HG03575 (cell line): ENCODE data around the gene AFAP1L1.
A peak's percentile ranks its signal among the peaks of the same experiment; 100 is the strongest.

Experiments used
- ATAC-seq: cut with Tn5 transposase; IDR thresholded peaks from one replicate; pipeline ENCODE4 v1.9.1; 2021; ENCODE audit not compliant: unreplicated experiment, insufficient number of reproducible peaks, low FRiP score; ENCODE audit errors: extremely low read depth

AFAP1L1 gene

GRCh38 chr5:149304195-149305078 is 32.8 kb downstream of the AFAP1L1 start:
- ATAC-seq, result no peak

- no peak for ATAC-seq
Observed at GRCh38 chr5:149309354-149309753, 37.7 kb downstream of the AFAP1L1 start.

GRCh38 chr5:149310488-149310887 is 38.8 kb downstream of the AFAP1L1 start:
- no peak for ATAC-seq

GRCh38 chr5:149310947-149311658 is 39.4 kb downstream of the AFAP1L1 start:
- ATAC-seq, result no peak

- no peak for ATAC-seq
Observed at GRCh38 chr5:149313151-149313841, 41.6 kb downstream of the AFAP1L1 start.

GRCh38 chr5:149314571-149315111 is 43.0 kb downstream of the AFAP1L1 start:
- no peak for ATAC-seq

- ATAC-seq, result no peak
Observed at GRCh38 chr5:149315753-149316152, 44.1 kb downstream of the AFAP1L1 start.

- peak; percentile 52 for ATAC-seq
Observed at GRCh38 chr5:149317281-149318048, 45.8 kb downstream of the AFAP1L1 start.

- no peak for ATAC-seq
Observed at GRCh38 chr5:149319174-149319573, 47.5 kb downstream of the AFAP1L1 start.

- no peak for ATAC-seq
Observed at GRCh38 chr5:149320791-149321330, 49.2 kb downstream of the AFAP1L1 start.

GRCh38 chr5:149322518-149322917 is 50.9 kb downstream of the AFAP1L1 start:
- no peak for ATAC-seq

- no peak for ATAC-seq
Observed at GRCh38 chr5:149323210-149323609, 51.6 kb downstream of the AFAP1L1 start.

- no peak for ATAC-seq
Observed at GRCh38 chr5:149323621-149324205, 52.1 kb downstream of the AFAP1L1 start.

- no peak for ATAC-seq
Observed at GRCh38 chr5:149324641-149325040, 53.0 kb downstream of the AFAP1L1 start.

- no peak for ATAC-seq
Observed at GRCh38 chr5:149325166-149325735, 53.6 kb downstream of the AFAP1L1 start.

GRCh38 chr5:149325894-149326293 is 54.2 kb downstream of the AFAP1L1 start:
- no peak for ATAC-seq

- no peak for ATAC-seq
Observed at GRCh38 chr5:149326611-149327010, 55.0 kb downstream of the AFAP1L1 start.

- ATAC-seq, result no peak
Observed at GRCh38 chr5:149328177-149328576, 56.5 kb downstream of the AFAP1L1 start.
